T-helper 22 cell (primary cell): ENCODE measurements around the gene ACOT8.
"Not testable (repeated sequence)": the region's sequence is repeated elsewhere in the genome, so short reads cannot be mapped to it uniquely, and the experiment has no call there.

Experiments
- DNase-seq: peaks from one replicate; pipeline ENCODE4 v3.0.0-alpha.2; 2020; ENCODE audit warnings: low read depth

Gene ACOT8

GRCh38 chr20:45827030-45827652 lies 30.1 kb downstream of the ACOT8 start, which contains the start of gene TNNC2:
TSS of gene TNNC2 (minus strand) at chr20:45827312. CDS start at chr20:45827248, 64 bp downstream.
- no peak for DNase-seq

GRCh38 chr20:45826381-45827019 lies 30.7 kb downstream of the ACOT8 start:
- no peak for DNase-seq

GRCh38 chr20:45823949-45824835 lies 33.0 kb downstream of the ACOT8 start:
- peak; percentile 20 for DNase-seq

GRCh38 chr20:45822857-45823256 lies 34.3 kb downstream of the ACOT8 start:
- no peak for DNase-seq

GRCh38 chr20:45821947-45822346 lies 35.2 kb downstream of the ACOT8 start:
- no peak for DNase-seq

- DNase-seq = no peak
Measured at GRCh38 chr20:45819466-45819865, 37.7 kb downstream of the ACOT8 start.

- DNase-seq = no peak
Measured at GRCh38 chr20:45818239-45818638, 39.0 kb downstream of the ACOT8 start.

- DNase-seq = no peak
Measured at GRCh38 chr20:45817376-45818194, 39.6 kb downstream of the ACOT8 start.

- no peak for DNase-seq
Measured at GRCh38 chr20:45816951-45817350, 40.2 kb downstream of the ACOT8 start.

- no peak for DNase-seq
Measured at GRCh38 chr20:45814314-45814713, 42.9 kb downstream of the ACOT8 start.

GRCh38 chr20:45813489-45813888 lies 43.7 kb downstream of the ACOT8 start:
- no peak for DNase-seq

- DNase-seq = no peak
Measured at GRCh38 chr20:45813006-45813340, 44.2 kb downstream of the ACOT8 start.

- peak; percentile 90 for DNase-seq
Measured at GRCh38 chr20:45812157-45813005, 44.8 kb downstream of the ACOT8 start, which contains the start of gene UBE2C. TSS of gene UBE2C (plus strand) at chr20:45812644. CDS start at chr20:45812696, 52 bp downstream.

- no peak for DNase-seq
Measured at GRCh38 chr20:45810191-45810970, 46.8 kb downstream of the ACOT8 start.

- no peak for DNase-seq
Measured at GRCh38 chr20:45801851-45802250, 55.3 kb downstream of the ACOT8 start.

GRCh38 chr20:45798935-45799642 lies 58.1 kb downstream of the ACOT8 start:
- DNase-seq = peak; percentile 22

- not testable (repeated sequence) for DNase-seq
Measured at GRCh38 chr20:45797955-45798354, 59.2 kb downstream of the ACOT8 start.

GRCh38 chr20:45797510-45797909 lies 59.7 kb downstream of the ACOT8 start:
- DNase-seq = not testable (repeated sequence)

- no peak for DNase-seq
Measured at GRCh38 chr20:45796337-45797065, 60.7 kb downstream of the ACOT8 start.
